ENCODE data around the gene ANO9.

DNA sequence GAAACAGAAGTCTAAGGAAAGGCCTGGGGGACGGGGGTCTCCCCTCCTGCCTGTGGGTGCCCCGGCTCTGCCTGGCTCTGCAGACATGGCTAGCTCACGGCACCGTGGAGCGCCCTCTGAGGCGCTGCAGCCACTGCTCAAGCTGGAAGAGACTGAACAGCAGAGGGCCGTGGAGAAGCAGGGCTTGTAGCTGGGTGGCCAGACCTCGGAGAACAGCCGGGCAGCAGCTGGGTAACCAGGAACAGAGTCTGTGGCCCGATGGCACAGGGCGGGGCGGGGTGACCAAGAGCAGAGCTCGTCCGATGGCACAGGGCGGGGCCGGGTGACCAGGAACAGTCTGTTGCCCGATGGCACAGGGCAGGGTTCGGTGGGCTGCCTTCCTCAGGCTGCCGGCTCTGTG is 47.2 kb upstream of the ANO9 start:
- TF ChIP-seq, protein P1, sequence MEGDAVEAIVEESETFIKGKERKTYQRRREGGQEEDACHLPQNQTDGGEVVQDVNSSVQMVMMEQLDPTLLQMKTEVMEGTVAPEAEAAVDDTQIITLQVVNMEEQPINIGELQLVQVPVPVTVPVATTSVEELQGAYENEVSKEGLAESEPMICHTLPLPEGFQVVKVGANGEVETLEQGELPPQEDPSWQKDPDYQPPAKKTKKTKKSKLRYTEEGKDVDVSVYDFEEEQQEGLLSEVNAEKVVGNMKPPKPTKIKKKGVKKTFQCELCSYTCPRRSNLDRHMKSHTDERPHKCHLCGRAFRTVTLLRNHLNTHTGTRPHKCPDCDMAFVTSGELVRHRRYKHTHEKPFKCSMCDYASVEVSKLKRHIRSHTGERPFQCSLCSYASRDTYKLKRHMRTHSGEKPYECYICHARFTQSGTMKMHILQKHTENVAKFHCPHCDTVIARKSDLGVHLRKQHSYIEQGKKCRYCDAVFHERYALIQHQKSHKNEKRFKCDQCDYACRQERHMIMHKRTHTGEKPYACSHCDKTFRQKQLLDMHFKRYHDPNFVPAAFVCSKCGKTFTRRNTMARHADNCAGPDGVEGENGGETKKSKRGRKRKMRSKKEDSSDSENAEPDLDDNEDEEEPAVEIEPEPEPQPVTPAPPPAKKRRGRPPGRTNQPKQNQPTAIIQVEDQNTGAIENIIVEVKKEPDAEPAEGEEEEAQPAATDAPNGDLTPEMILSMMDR (IDR thresholded peaks at IDR 0.05) = no peak
- no peak for TF ChIP-seq POLR2AphosphoS5 (IDR thresholded peaks at IDR 0.05)

Data from breast epithelium (tissue), 3 donors.